ENCODE results near the gene SEM1.
"Not testable (repeated sequence)": the region's sequence is repeated elsewhere in the genome, so short reads cannot be mapped to it uniquely, and the experiment has no call there.

Gene SEM1

GRCh38 chr7:96665689-96666088, 44.0 kb downstream of the SEM1 start:
- H3K4me3 ChIP-seq (ENCODE audit: low read depth, low read length) = no peak overlapping the region
- no peak for DNase-seq (ENCODE audit: low read depth)
- no peak for TF ChIP-seq CTCF (conservative IDR thresholded peaks at IDR 0.05; ENCODE audit: low read depth, low read length)

GRCh38 chr7:96664793-96665192, 44.9 kb downstream of the SEM1 start:
- H3K4me3 ChIP-seq (ENCODE audit: low read depth, low read length) = no peak overlapping the region
- DNase-seq (ENCODE audit: low read depth) = no peak
- TF ChIP-seq CTCF (conservative IDR thresholded peaks at IDR 0.05; ENCODE audit: low read depth, low read length) = no peak

- no peak for DNase-seq (ENCODE audit: low read depth)
- no peak overlapping the region for H3K4me3 ChIP-seq (ENCODE audit: low read depth, low read length)
- TF ChIP-seq CTCF (conservative IDR thresholded peaks at IDR 0.05; ENCODE audit: low read depth, low read length) = no peak
Observed at GRCh38 chr7:96663871-96664445, 45.7 kb downstream of the SEM1 start.

- TF ChIP-seq CTCF (conservative IDR thresholded peaks at IDR 0.05; ENCODE audit: low read depth, low read length) = no peak
- H3K4me3 ChIP-seq (ENCODE audit: low read depth, low read length) = no peak overlapping the region
- no peak for DNase-seq (ENCODE audit: low read depth)
Observed at GRCh38 chr7:96663457-96663856, 46.2 kb downstream of the SEM1 start.

GRCh38 chr7:96662151-96662550, 47.5 kb downstream of the SEM1 start:
- H3K4me3 ChIP-seq (ENCODE audit: low read depth, low read length); DNase-seq (ENCODE audit: low read depth): not testable (repeated sequence)

- H3K4me3 ChIP-seq (ENCODE audit: low read depth, low read length) = no peak overlapping the region
- no peak for TF ChIP-seq CTCF (conservative IDR thresholded peaks at IDR 0.05; ENCODE audit: low read depth, low read length)
- DNase-seq (ENCODE audit: low read depth) = no peak
Observed at GRCh38 chr7:96658022-96658412, 51.6 kb downstream of the SEM1 start.

GRCh38 chr7:96657347-96658021, 52.2 kb downstream of the SEM1 start:
- no peak overlapping the region for H3K4me3 ChIP-seq (ENCODE audit: low read depth, low read length)
- no peak for DNase-seq (ENCODE audit: low read depth)
- TF ChIP-seq CTCF (conservative IDR thresholded peaks at IDR 0.05; ENCODE audit: low read depth, low read length) = no peak

All from choroid plexus epithelial cell (primary cell).